Measurements from ENCODE around the gene STARD8.

GRCh38 chrX:68631336-68631735, 16.1 kb upstream of the STARD8 start:
- TF ChIP-seq, protein P1, sequence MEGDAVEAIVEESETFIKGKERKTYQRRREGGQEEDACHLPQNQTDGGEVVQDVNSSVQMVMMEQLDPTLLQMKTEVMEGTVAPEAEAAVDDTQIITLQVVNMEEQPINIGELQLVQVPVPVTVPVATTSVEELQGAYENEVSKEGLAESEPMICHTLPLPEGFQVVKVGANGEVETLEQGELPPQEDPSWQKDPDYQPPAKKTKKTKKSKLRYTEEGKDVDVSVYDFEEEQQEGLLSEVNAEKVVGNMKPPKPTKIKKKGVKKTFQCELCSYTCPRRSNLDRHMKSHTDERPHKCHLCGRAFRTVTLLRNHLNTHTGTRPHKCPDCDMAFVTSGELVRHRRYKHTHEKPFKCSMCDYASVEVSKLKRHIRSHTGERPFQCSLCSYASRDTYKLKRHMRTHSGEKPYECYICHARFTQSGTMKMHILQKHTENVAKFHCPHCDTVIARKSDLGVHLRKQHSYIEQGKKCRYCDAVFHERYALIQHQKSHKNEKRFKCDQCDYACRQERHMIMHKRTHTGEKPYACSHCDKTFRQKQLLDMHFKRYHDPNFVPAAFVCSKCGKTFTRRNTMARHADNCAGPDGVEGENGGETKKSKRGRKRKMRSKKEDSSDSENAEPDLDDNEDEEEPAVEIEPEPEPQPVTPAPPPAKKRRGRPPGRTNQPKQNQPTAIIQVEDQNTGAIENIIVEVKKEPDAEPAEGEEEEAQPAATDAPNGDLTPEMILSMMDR (IDR thresholded peaks at IDR 0.05) = no peak
- TF ChIP-seq POLR2A (IDR thresholded peaks at IDR 0.05) = no peak

All from Peyer's patch (tissue), 4 donors.